ENCODE data around the gene SCN3B. TPM values are rescaled to one million over a fixed set of nuclear protein-coding genes. Genes with fewer than 3 reads are reported as not detected.

Gene SCN3B
- total RNA-seq, 1 experiment from 2014 or later, result 0.26 TPM

DNA sequence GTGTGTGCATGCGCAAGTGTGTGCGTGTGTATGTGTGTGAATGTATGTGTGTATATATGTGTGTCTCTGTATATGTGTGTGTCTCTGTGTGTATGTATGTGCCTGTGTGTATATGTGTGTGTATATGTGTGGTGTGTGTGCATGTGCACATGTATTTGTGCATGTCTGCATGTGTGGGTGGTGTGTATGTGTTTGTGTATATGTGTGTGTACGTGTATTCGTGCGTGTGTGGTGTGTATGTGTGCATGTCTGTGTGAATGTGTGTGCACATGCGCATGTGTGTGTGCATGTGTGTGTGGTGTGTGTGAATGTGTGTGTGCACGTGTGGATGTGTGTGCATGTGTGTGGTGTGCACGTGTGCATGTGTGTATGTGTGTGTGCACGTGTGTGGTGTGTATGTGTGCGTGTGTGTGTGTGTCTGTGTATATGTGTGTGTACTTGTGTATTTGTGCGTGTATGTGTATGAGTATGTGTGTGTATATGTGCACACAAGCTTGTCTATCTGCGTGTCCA lies 71.4 kb downstream of the SCN3B start:
- TF ChIP-seq, protein P1, sequence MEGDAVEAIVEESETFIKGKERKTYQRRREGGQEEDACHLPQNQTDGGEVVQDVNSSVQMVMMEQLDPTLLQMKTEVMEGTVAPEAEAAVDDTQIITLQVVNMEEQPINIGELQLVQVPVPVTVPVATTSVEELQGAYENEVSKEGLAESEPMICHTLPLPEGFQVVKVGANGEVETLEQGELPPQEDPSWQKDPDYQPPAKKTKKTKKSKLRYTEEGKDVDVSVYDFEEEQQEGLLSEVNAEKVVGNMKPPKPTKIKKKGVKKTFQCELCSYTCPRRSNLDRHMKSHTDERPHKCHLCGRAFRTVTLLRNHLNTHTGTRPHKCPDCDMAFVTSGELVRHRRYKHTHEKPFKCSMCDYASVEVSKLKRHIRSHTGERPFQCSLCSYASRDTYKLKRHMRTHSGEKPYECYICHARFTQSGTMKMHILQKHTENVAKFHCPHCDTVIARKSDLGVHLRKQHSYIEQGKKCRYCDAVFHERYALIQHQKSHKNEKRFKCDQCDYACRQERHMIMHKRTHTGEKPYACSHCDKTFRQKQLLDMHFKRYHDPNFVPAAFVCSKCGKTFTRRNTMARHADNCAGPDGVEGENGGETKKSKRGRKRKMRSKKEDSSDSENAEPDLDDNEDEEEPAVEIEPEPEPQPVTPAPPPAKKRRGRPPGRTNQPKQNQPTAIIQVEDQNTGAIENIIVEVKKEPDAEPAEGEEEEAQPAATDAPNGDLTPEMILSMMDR (conservative IDR thresholded peaks at IDR 0.05; ENCODE audit: low read depth, low read length), result no peak
- TF ChIP-seq EZH2phosphoT487 (IDR thresholded peaks at IDR 0.05; ENCODE audit: borderline replicate concordance, low read length), result no peak
- no peak for TF ChIP-seq EZH2 (IDR thresholded peaks at IDR 0.05; ENCODE audit: low read length, unreplicated experiment)
- no peaks in the 10 kb centered on the region for H3K9me3 ChIP-seq (ENCODE audit: low read length)
- no peak overlapping the region for H3K4me2 ChIP-seq (ENCODE audit: low read length)
- DNase-seq (no peak), ATAC-seq (no peak)
- no peak overlapping the region for H2AFZ ChIP-seq (ENCODE audit: low read length)
- BruUV-seq (replicated peaks), result no TSS peak
- H3K4me3 ChIP-seq (ENCODE audit: low read length), result no peak overlapping the region
- H3K4me1 ChIP-seq (ENCODE audit: insufficient read depth, low read length), result 0 out of 2 replicates have a peak, but pooled peaks cover 3% of the 10 kb centered on the region
- POLR2A ChIA-PET (ENCODE audit: unreplicated experiment), result no interaction called here
- no peak overlapping the region for H3K9ac ChIP-seq (ENCODE audit: low read length)
- CTCF ChIA-PET, result no interaction called here
- H3F3A ChIP-seq (ENCODE audit: low read length, unreplicated experiment), result no peaks in the 10 kb centered on the region
- no peaks in the 10 kb centered on the region for H3K36me3 ChIP-seq (ENCODE audit: low read depth, low read length)
- H3K9me2 ChIP-seq (replicated peaks; ENCODE audit: low read length), result no peaks in the 10 kb centered on the region
- H4K20me1 ChIP-seq (ENCODE audit: low read length), result no peaks in the 10 kb centered on the region
- no peak overlapping the region for H3K27ac ChIP-seq (ENCODE audit: low read length)
- intact Hi-C loops (cut with micrococcal nuclease), result no loop called here
- H3K27me3 ChIP-seq (ENCODE audit: low read length), result no peaks in the 10 kb centered on the region
- H3K79me2 ChIP-seq (ENCODE audit: low read length), result no peaks in the 10 kb centered on the region

DNA sequence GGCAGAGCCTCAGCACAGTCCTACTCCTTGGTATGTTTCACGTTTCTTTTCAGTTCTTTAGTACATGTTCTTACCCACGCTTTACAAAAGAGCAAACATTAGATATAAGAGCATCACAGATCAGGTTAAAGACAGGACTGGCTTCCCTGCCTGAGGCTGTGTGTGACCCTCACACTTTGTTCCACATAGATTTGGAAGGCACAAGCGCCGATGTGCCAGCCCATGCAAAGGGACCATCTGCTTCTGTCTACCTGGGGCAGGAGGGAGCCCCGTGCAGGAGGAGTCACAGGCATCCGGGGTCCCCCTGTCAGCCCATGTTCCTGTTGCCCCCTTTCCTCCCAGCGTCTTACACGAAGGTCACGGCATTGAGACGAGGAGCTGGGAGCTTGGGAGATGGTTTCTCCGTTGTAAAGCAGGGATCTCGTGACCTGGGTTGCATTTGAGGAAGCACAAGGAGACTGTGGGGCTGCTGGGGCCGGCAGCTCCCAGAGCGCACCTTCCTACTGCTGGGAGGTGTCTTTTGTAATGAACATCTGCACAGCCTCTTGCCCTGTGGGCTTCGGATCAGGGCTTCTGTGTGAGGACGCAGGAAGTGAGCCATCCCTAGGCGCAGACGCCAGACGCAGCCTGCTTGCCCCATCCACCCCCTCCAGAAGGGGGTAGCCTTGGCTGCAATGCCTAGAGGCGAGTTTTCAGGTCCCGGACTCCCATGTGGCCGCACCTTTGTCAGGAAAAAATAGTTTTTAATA lies 72.6 kb downstream of the SCN3B start:
- Histone ChIP-seq H3K36me3 (ENCODE audit: low read depth, low read length) (peaks cover 3% of the 10 kb centered on the region; the same call in 1 of the 2 replicates), H2AFZ (ENCODE audit: low read length) (no peak overlapping the region), H3K9me3 (ENCODE audit: low read length) (no peaks in the 10 kb centered on the region), H3K9me2 (replicated peaks; ENCODE audit: low read length) (no peaks in the 10 kb centered on the region), H3K4me2 (ENCODE audit: low read length) (no peak overlapping the region), H3K4me3 (ENCODE audit: low read length) (no peak overlapping the region), H3K4me1 (ENCODE audit: insufficient read depth, low read length) (0 out of 2 replicates have a peak, but pooled peaks cover 3% of the 10 kb centered on the region), H3K27ac (ENCODE audit: low read length) (no peak overlapping the region), H4K20me1 (ENCODE audit: low read length) (no peaks in the 10 kb centered on the region), H3K79me2 (ENCODE audit: low read length) (no peaks in the 10 kb centered on the region), H3F3A (ENCODE audit: low read length, unreplicated experiment) (no peaks in the 10 kb centered on the region), H3K9ac (ENCODE audit: low read length) (no peak overlapping the region), H3K27me3 (ENCODE audit: low read length) (no peaks in the 10 kb centered on the region)
- DNase-seq (no peak), ATAC-seq (no peak)
- CTCF ChIA-PET, result interaction anchor here (0.9 kb wide), 1 partner anchor 9 kb away, joined by 11 read pairs; no protein-coding TSS in a partner anchor
- BruUV-seq (replicated peaks), result no TSS peak
- POLR2A ChIA-PET (ENCODE audit: unreplicated experiment), result no interaction called here
- intact Hi-C loops (cut with micrococcal nuclease), result no loop called here
- no peak for TF ChIP-seq EZH2phosphoT487 (IDR thresholded peaks at IDR 0.05; ENCODE audit: borderline replicate concordance, low read length)
- TF ChIP-seq, protein P1 (conservative IDR thresholded peaks at IDR 0.05; ENCODE audit: low read depth, low read length), result no peak
- TF ChIP-seq EZH2 (IDR thresholded peaks at IDR 0.05; ENCODE audit: low read length, unreplicated experiment), result no peak
